SK-N-MC (cell line): Measurements from ENCODE around the gene CACNA1H.

ENCODE experiments used
- EZH2 ChIP-seq: fragments of 200-600 bp; sonication (generic); IDR thresholded peaks from one replicate; pipeline ENCODE4 v1.6.1; 2017; ENCODE audit warnings: antibody characterized with exemption
- FOXP2 ChIP-seq: optimal IDR thresholded peaks from 2 replicates; pipeline ENCODE3; 2011; ENCODE audit warnings: mild to moderate bottlenecking, moderate library complexity; ENCODE audit not compliant: insufficient read depth; ENCODE audit errors: extremely low read length, control extremely low read depth
- POLR2AphosphoS5 ChIP-seq: IDR thresholded peaks from 2 replicates; pipeline ENCODE4 v1.6.1; 2012; ENCODE audit warnings: mild to moderate bottlenecking, low read depth, low read length, borderline replicate concordance

GRCh38 chr16:1175566-1176279 is 22.8 kb downstream of the CACNA1H start:
- TF ChIP-seq POLR2AphosphoS5 (no peak), EZH2 (no peak), FOXP2 (no peak)
